Rectal smooth muscle tissue (tissue), 1 donor: Measurements from ENCODE around the gene LGALS3BP.
A peak's percentile ranks its signal among the peaks of the same experiment; 100 is the strongest.

Experiments used
- H3K27ac ChIP-seq: one replicate; pipeline ENCODE4 v1.7.0; 2013; ENCODE audit warnings: low read depth, low read length, inconsistent platforms
- H3K27me3 ChIP-seq: one replicate; pipeline ENCODE4 v1.7.0; 2013; ENCODE audit warnings: low read length; ENCODE audit not compliant: control insufficient read depth, insufficient read depth
- H3K36me3 ChIP-seq: one replicate; pipeline ENCODE4 v1.7.0; 2013; ENCODE audit warnings: low read length; ENCODE audit not compliant: control insufficient read depth, insufficient read depth
- H3K4me1 ChIP-seq: one replicate; pipeline ENCODE4 v1.7.0; 2013; ENCODE audit warnings: low read length; ENCODE audit not compliant: control insufficient read depth, insufficient read depth
- H3K4me3 ChIP-seq: one replicate; pipeline ENCODE4 v1.7.0; 2013; ENCODE audit warnings: low read length
- H3K9ac ChIP-seq: one replicate; pipeline ENCODE4 v1.7.0; 2013; ENCODE audit warnings: low read length

LGALS3BP gene

GRCh38 chr17:78923660-78924453, 55.9 kb downstream of the LGALS3BP start:
- no peaks in the 10 kb centered on the region for H3K36me3 ChIP-seq
- peak overlapping the region; percentile 99 for H3K27ac ChIP-seq
- peak overlapping the region; percentile 45 for H3K9ac ChIP-seq
- H3K27me3 ChIP-seq = no peaks in the 10 kb centered on the region
- peaks cover 28% of the 10 kb centered on the region for H3K4me1 ChIP-seq
- peak overlapping the region; percentile 78 for H3K4me3 ChIP-seq

GRCh38 chr17:78922816-78923498, 56.8 kb downstream of the LGALS3BP start:
- no peaks in the 10 kb centered on the region for H3K27me3 ChIP-seq
- H3K4me1 ChIP-seq = peaks cover 34% of the 10 kb centered on the region
- no peaks in the 10 kb centered on the region for H3K36me3 ChIP-seq
- H3K9ac ChIP-seq = peak overlapping the region; percentile 65
- peak overlapping the region; percentile 78 for H3K4me3 ChIP-seq
- peak overlapping the region; percentile 99 for H3K27ac ChIP-seq

- Histone ChIP-seq H3K4me3 (peak overlapping the region; percentile 2), H3K27ac (peak overlapping the region; percentile 99), H3K27me3 (no peaks in the 10 kb centered on the region), H3K9ac (no peak overlapping the region), H3K36me3 (no peaks in the 10 kb centered on the region), H3K4me1 (peaks cover 44% of the 10 kb centered on the region)
These were observed 58.2 kb downstream of the LGALS3BP start for GRCh38 chr17:78921437-78921971.
